OCI-LY1 (cell line): ENCODE data around the gene FBXW4.

Experiments used
- H2AFZ ChIP-seq: fragments of 200-600 bp; sonication (generic), shearing (Covaris generic); 2 replicates; pipeline ENCODE4 v1.6.0; 2014; ENCODE audit warnings: antibody characterized with exemption, mild to moderate bottlenecking, low read length
- H3F3A ChIP-seq: fragments of 200-600 bp; sonication (generic), shearing (Covaris generic); 2 replicates; pipeline ENCODE4 v1.6.0; 2014; ENCODE audit warnings: mild to moderate bottlenecking, antibody characterized with exemption, low read length, moderate library complexity; ENCODE audit not compliant: insufficient read depth
- H3K27ac ChIP-seq: fragments of 200-600 bp; sonication (generic); 2 replicates; pipeline ENCODE4 v1.5.1; 2014; ENCODE audit warnings: low read length, mixed run types, mild to moderate bottlenecking, low read depth; ENCODE audit not compliant: poor library complexity, severe bottlenecking
- H3K27me3 ChIP-seq: fragments of 200-600 bp; sonication (generic); 2 replicates; pipeline ENCODE4 v1.6.0; 2014; ENCODE audit warnings: antibody characterized with exemption, mild to moderate bottlenecking, low read length, moderate library complexity; ENCODE audit not compliant: insufficient read depth
- H3K36me3 ChIP-seq: fragments of 200-600 bp; sonication (generic); 2 replicates; pipeline ENCODE4 v1.6.1; 2014; ENCODE audit warnings: mild to moderate bottlenecking, antibody characterized with exemption, low read length, moderate library complexity, mixed read lengths; ENCODE audit not compliant: insufficient read depth
- H3K4me1 ChIP-seq: fragments of 200-600 bp; sonication (generic); 2 replicates; pipeline ENCODE4 v1.5.1; 2014; ENCODE audit warnings: mild to moderate bottlenecking, low read length, moderate library complexity; ENCODE audit not compliant: insufficient read depth, severe bottlenecking
- H3K4me2 ChIP-seq: fragments of 200-600 bp; sonication (generic), shearing (Covaris generic); 2 replicates; pipeline ENCODE4 v1.6.1; 2014; ENCODE audit warnings: low read length
- H3K4me3 ChIP-seq: fragments of 200-600 bp; sonication (generic); 2 replicates; pipeline ENCODE4 v1.5.1; 2014; ENCODE audit warnings: low read length, low read depth, mild to moderate bottlenecking, mixed read lengths; ENCODE audit not compliant: poor library complexity, severe bottlenecking
- H3K79me2 ChIP-seq: fragments of 200-600 bp; shearing (Covaris generic); 2 replicates; pipeline ENCODE4 v1.6.1; 2016; ENCODE audit warnings: mixed run types, low read length, mixed read lengths; ENCODE audit not compliant: insufficient read depth
- H3K9ac ChIP-seq: fragments of 200-600 bp; sonication (generic), shearing (Covaris generic); 2 replicates; pipeline ENCODE4 v1.6.1; 2014; ENCODE audit warnings: mild to moderate bottlenecking, low read length, mixed read lengths
- H3K9me2 ChIP-seq: fragments of 200-600 bp; sonication (generic), shearing (Covaris generic); 2 replicates; pipeline ENCODE4 v1.6.1; 2014; ENCODE audit warnings: low read depth, mild to moderate bottlenecking, low read length, mixed read lengths
- H3K9me3 ChIP-seq: fragments of 200-600 bp; shearing (Covaris generic); 2 replicates; pipeline ENCODE4 v1.6.1; 2014; ENCODE audit warnings: low read length, mixed read lengths
- H4K20me1 ChIP-seq: fragments of 200-600 bp; sonication (generic), shearing (Covaris generic); 2 replicates; pipeline ENCODE4 v1.6.0; 2016; ENCODE audit warnings: mild to moderate bottlenecking, low read length; ENCODE audit not compliant: insufficient read depth
- EZH2 ChIP-seq: fragments of 200-600 bp; sonication (generic), shearing (Covaris generic); IDR thresholded peaks from 2 replicates; pipeline ENCODE4 v1.8.0; 2017; ENCODE audit warnings: borderline replicate concordance, mixed run types, mild to moderate bottlenecking, antibody characterized with exemption, low read length, moderate library complexity, mixed read lengths
- TF ChIP-seq, protein P1 (sequence below): fragments of 200-600 bp; sonication (generic), shearing (Covaris generic); IDR thresholded peaks from 2 replicates; pipeline ENCODE4 v1.5.1; 2017; ENCODE audit warnings: mild to moderate bottlenecking, antibody characterized with exemption, low read length, moderate library complexity, mixed read lengths

Gene FBXW4

DNA sequence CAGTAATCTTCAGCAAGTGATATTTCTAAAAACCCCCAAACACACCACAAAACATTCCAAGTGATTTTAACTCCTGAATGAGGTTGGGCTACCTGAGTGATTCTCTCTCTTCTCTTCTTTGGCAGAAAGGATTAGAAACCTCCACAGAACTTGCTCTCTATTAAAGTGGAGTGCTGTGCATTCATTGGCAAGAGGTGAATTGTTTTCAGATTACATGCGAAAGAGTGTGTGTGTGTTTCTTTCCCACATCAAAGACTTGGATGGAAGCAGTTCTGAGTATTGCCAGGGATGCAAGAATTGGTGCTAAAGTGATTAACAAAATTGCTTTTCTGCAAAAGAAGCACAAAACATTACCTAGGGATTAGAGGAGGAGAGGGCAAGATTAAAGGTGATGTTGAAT lies 13.1 kb upstream of the FBXW4 start:
- no peak overlapping the region for H2AFZ ChIP-seq
- TF ChIP-seq EZH2, result no peak
- TF ChIP-seq, protein P1, sequence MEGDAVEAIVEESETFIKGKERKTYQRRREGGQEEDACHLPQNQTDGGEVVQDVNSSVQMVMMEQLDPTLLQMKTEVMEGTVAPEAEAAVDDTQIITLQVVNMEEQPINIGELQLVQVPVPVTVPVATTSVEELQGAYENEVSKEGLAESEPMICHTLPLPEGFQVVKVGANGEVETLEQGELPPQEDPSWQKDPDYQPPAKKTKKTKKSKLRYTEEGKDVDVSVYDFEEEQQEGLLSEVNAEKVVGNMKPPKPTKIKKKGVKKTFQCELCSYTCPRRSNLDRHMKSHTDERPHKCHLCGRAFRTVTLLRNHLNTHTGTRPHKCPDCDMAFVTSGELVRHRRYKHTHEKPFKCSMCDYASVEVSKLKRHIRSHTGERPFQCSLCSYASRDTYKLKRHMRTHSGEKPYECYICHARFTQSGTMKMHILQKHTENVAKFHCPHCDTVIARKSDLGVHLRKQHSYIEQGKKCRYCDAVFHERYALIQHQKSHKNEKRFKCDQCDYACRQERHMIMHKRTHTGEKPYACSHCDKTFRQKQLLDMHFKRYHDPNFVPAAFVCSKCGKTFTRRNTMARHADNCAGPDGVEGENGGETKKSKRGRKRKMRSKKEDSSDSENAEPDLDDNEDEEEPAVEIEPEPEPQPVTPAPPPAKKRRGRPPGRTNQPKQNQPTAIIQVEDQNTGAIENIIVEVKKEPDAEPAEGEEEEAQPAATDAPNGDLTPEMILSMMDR, result no peak

DNA sequence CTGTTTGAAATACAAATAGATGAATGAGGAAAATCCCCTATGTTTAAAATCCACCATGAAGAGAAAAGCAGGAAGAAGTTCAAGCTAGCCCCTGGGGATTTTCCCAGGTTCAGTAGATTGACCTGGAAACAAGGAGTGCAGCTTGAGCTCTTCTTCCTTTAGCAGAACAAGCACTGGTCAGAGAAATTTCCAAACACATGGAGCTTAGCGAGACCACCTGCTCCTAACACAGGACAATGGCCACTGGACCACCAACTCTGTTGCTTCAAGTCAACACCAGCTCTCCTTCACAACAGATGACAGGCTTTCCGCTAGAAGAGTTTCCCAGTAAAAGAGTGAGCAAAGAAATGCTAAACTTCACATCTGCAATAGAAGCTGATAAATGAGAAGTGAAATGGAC lies 9.4 kb upstream of the FBXW4 start:
- no peaks in the 10 kb centered on the region for H3F3A ChIP-seq
- no peak overlapping the region for H3K4me2 ChIP-seq
- no peaks in the 10 kb centered on the region for H3K9me2 ChIP-seq
- H3K79me2 ChIP-seq, result no peaks in the 10 kb centered on the region
- no peaks in the 10 kb centered on the region for H3K4me1 ChIP-seq
- TF ChIP-seq EZH2, result no peak
- TF ChIP-seq, protein P1, result no peak
- H3K27me3 ChIP-seq, result no peaks in the 10 kb centered on the region
- H3K4me3 ChIP-seq, result no peak overlapping the region
- H3K9me3 ChIP-seq, result no peaks in the 10 kb centered on the region
- no peaks in the 10 kb centered on the region; the same call in 1 of the 2 replicates for H3K36me3 ChIP-seq
- no peak overlapping the region for H3K27ac ChIP-seq
- no peak overlapping the region for H2AFZ ChIP-seq
- no peak overlapping the region for H3K9ac ChIP-seq
- no peaks in the 10 kb centered on the region for H4K20me1 ChIP-seq

More for the DNA sequence above, 13.1 kb upstream of the FBXW4 start:
- H3K4me3 ChIP-seq, result no peak overlapping the region
- no peaks in the 10 kb centered on the region for H3K79me2 ChIP-seq
- H3F3A ChIP-seq, result no peaks in the 10 kb centered on the region
- no peaks in the 10 kb centered on the region for H3K27me3 ChIP-seq
- H3K9me3 ChIP-seq, result no peaks in the 10 kb centered on the region
- no peaks in the 10 kb centered on the region for H3K9me2 ChIP-seq
- H3K36me3 ChIP-seq, result no peaks in the 10 kb centered on the region
- no peak overlapping the region for H3K4me2 ChIP-seq
- no peaks in the 10 kb centered on the region for H4K20me1 ChIP-seq
- H3K4me1 ChIP-seq, result no peaks in the 10 kb centered on the region
- no peak overlapping the region for H3K9ac ChIP-seq
- no peak overlapping the region for H3K27ac ChIP-seq

DNA sequence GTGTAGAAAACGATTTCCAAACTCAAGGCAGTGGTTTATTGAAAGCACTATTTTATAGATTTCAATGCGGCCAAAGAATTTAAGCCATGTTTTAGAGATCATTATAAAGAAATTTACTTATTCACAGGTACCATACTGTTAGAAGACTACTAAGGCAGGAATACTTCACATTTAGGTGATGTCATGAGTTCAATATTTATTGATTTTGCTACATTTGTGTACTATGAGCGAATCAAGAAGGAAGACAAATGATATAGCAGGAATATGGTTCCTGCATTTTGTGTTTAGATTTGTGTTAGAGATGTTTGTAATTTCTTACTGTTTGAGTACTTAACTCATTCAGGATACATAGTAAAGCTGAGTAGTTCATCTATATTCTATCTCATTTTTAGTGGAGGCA lies 1.7 kb upstream of the FBXW4 start:
- Histone ChIP-seq H4K20me1 (no peaks in the 10 kb centered on the region), H3K4me3 (no peak overlapping the region), H3K27ac (no peak overlapping the region), H3K9me2 (no peaks in the 10 kb centered on the region), H3K27me3 (no peaks in the 10 kb centered on the region), H3K9me3 (no peaks in the 10 kb centered on the region), H3K9ac (no peak overlapping the region), H3F3A (no peaks in the 10 kb centered on the region), H3K4me1 (peaks cover 29% of the 10 kb centered on the region), H3K4me2 (no peak overlapping the region), H3K79me2 (peaks cover 19% of the 10 kb centered on the region), H2AFZ (no peak overlapping the region), H3K36me3 (no peaks in the 10 kb centered on the region; the same call in 1 of the 2 replicates)
- no peak for TF ChIP-seq EZH2
- TF ChIP-seq, protein P1, result no peak
